ENCODE data around the gene MOK.
"Not testable (repeated sequence)": the region's sequence is repeated elsewhere in the genome, so short reads cannot be mapped to it uniquely, and the experiment has no call there.

MOK gene

GRCh38 chr14:102304611-102305506 lies at the start of gene MOK:
Gene MOK (minus strand): TSS chr14:102305164. CDS start chr14:102304968, 196 bp downstream.
- DNase-seq = peak; percentile 93

- no peak for DNase-seq
Observed at GRCh38 chr14:102353126-102353619, 48.2 kb upstream of the MOK start.

- DNase-seq = no peak
Observed at GRCh38 chr14:102352213-102352612, 47.2 kb upstream of the MOK start.

GRCh38 chr14:102351593-102351992 lies 46.6 kb upstream of the MOK start:
- DNase-seq = not testable (repeated sequence)

GRCh38 chr14:102351023-102351422 lies 46.1 kb upstream of the MOK start:
- no peak for DNase-seq

- no peak for DNase-seq
Observed at GRCh38 chr14:102348376-102348775, 43.4 kb upstream of the MOK start.

- DNase-seq = no peak
Observed at GRCh38 chr14:102346645-102347044, 41.7 kb upstream of the MOK start.

GRCh38 chr14:102345232-102345631 lies 40.3 kb upstream of the MOK start:
- DNase-seq = no peak

- no peak for DNase-seq
Observed at GRCh38 chr14:102344485-102344884, 39.5 kb upstream of the MOK start.

GRCh38 chr14:102344084-102344483 lies 39.1 kb upstream of the MOK start:
- DNase-seq = no peak

GRCh38 chr14:102342238-102342637 lies 37.3 kb upstream of the MOK start:
- no peak for DNase-seq

GRCh38 chr14:102341566-102341965 lies 36.6 kb upstream of the MOK start:
- no peak for DNase-seq

- DNase-seq = no peak
Observed at GRCh38 chr14:102338724-102339123, 33.8 kb upstream of the MOK start.

- no peak for DNase-seq
Observed at GRCh38 chr14:102335163-102335562, 30.2 kb upstream of the MOK start.

GRCh38 chr14:102333795-102334705 lies 29.1 kb upstream of the MOK start:
- DNase-seq = no peak

GRCh38 chr14:102333390-102333789 lies 28.4 kb upstream of the MOK start:
- DNase-seq = no peak

GRCh38 chr14:102330806-102331205 lies 25.8 kb upstream of the MOK start:
- no peak for DNase-seq

GRCh38 chr14:102329381-102329780 lies 24.4 kb upstream of the MOK start:
- not testable (repeated sequence) for DNase-seq

GRCh38 chr14:102326583-102326982 lies 21.6 kb upstream of the MOK start:
- no peak for DNase-seq

GRCh38 chr14:102325791-102326345 lies 20.9 kb upstream of the MOK start:
- DNase-seq = no peak

GRCh38 chr14:102323102-102323501 lies 18.1 kb upstream of the MOK start:
- no peak for DNase-seq

GRCh38 chr14:102321456-102322422 lies 16.8 kb upstream of the MOK start:
- no peak for DNase-seq

All from NCI-H1436 (cell line).